ENCODE results near the gene NR0B1. TPM values are rescaled to one million over a fixed set of nuclear protein-coding genes. Genes with fewer than 3 reads are reported as not detected.

The NR0B1 gene
- total RNA-seq, 1 experiment from 2014 or later, result not detected

- H3K9me3 Mint-ChIP-seq (ENCODE audit: unreplicated experiment), result no peaks in the 10 kb centered on the region
- H3K36me3 Mint-ChIP-seq (ENCODE audit: insufficient read depth, unreplicated experiment), result no peaks in the 10 kb centered on the region
- ChIA-PET POLR2A (interaction anchor here (1.0 to 2.3 kb wide), 2 partner anchors 17 to 19 kb away, joined by 3 to 9 read pairs; no protein-coding TSS in a partner anchor), CTCF (interaction anchor here (1.1 to 1.8 kb wide), 3 partner anchors 16 to 30 kb away, joined by 3 to 5 read pairs (median 4); no protein-coding TSS in a partner anchor)
- no peak overlapping the region for H3K27ac Mint-ChIP-seq (ENCODE audit: low read depth, unreplicated experiment)
- intact Hi-C loops (cut with micrococcal nuclease), result no loop called here
- H3K4me3 Mint-ChIP-seq (ENCODE audit: unreplicated experiment), result no peak overlapping the region
- TF ChIP-seq CTCF (IDR thresholded peaks at IDR 0.05; ENCODE audit: unreplicated experiment), result no peak
- DNase-seq (ENCODE audit: unreplicated experiment), result peak; percentile 72
- BruUV-seq (replicated peaks), result no TSS peak
- H3K4me1 Mint-ChIP-seq (ENCODE audit: insufficient read depth, unreplicated experiment), result peaks cover 23% of the 10 kb centered on the region
- H3K27me3 Mint-ChIP-seq (ENCODE audit: insufficient read depth, unreplicated experiment), result peaks cover 29% of the 10 kb centered on the region
Measured at GRCh38 chrX:30302956-30303355, 6.2 kb downstream of the NR0B1 start.

GRCh38 chrX:30301963-30302362 is 7.2 kb downstream of the NR0B1 start:
- no peak overlapping the region for H3K4me3 Mint-ChIP-seq (ENCODE audit: unreplicated experiment)
- H3K36me3 Mint-ChIP-seq (ENCODE audit: insufficient read depth, unreplicated experiment), result no peaks in the 10 kb centered on the region
- no peak for TF ChIP-seq CTCF (IDR thresholded peaks at IDR 0.05; ENCODE audit: unreplicated experiment)
- H3K27me3 Mint-ChIP-seq (ENCODE audit: insufficient read depth, unreplicated experiment), result peaks cover 29% of the 10 kb centered on the region
- CTCF ChIA-PET, result interaction anchor here (0.7 to 1.8 kb wide), 7 partner anchors 12 to 202 kb away, joined by 3 to 5 read pairs (median 4); no protein-coding TSS in a partner anchor
- H3K9me3 Mint-ChIP-seq (ENCODE audit: unreplicated experiment), result no peaks in the 10 kb centered on the region
- no TSS peak for BruUV-seq (replicated peaks)
- intact Hi-C loops (cut with micrococcal nuclease), result no loop called here
- peaks cover 23% of the 10 kb centered on the region for H3K4me1 Mint-ChIP-seq (ENCODE audit: insufficient read depth, unreplicated experiment)
- H3K27ac Mint-ChIP-seq (ENCODE audit: low read depth, unreplicated experiment), result no peak overlapping the region
- DNase-seq (ENCODE audit: unreplicated experiment), result peak; percentile 58
- POLR2A ChIA-PET, result interaction anchor here (0.7 to 2.3 kb wide), 2 partner anchors 16 to 224 kb away, joined by 3 to 9 read pairs; no protein-coding TSS in a partner anchor

GRCh38 chrX:30301208-30301607 is 8.0 kb downstream of the NR0B1 start:
- DNase-seq (ENCODE audit: unreplicated experiment), result no peak
- intact Hi-C loops (cut with micrococcal nuclease), result no loop called here
- no TSS peak for BruUV-seq (replicated peaks)
- Mint-ChIP-seq H3K4me1 (ENCODE audit: insufficient read depth, unreplicated experiment) (peaks cover 23% of the 10 kb centered on the region), H3K36me3 (ENCODE audit: insufficient read depth, unreplicated experiment) (no peaks in the 10 kb centered on the region), H3K4me3 (ENCODE audit: unreplicated experiment) (no peak overlapping the region), H3K27me3 (ENCODE audit: insufficient read depth, unreplicated experiment) (peaks cover 37% of the 10 kb centered on the region), H3K9me3 (ENCODE audit: unreplicated experiment) (no peaks in the 10 kb centered on the region), H3K27ac (ENCODE audit: low read depth, unreplicated experiment) (peak overlapping the region; percentile 24)
- CTCF ChIA-PET, result interaction anchor here (0.6 to 1.8 kb wide), 8 partner anchors 14 to 213 kb away, joined by 3 to 7 read pairs (median 4); no protein-coding TSS in a partner anchor
- TF ChIP-seq CTCF (IDR thresholded peaks at IDR 0.05; ENCODE audit: unreplicated experiment), result no peak
- POLR2A ChIA-PET, result interaction anchor here (2.3 kb wide), 1 partner anchor 16 kb away, joined by 9 read pairs; no protein-coding TSS in a partner anchor

GRCh38 chrX:30296408-30297254 is 12.6 kb downstream of the NR0B1 start:
- CTCF ChIA-PET, result no interaction called here
- POLR2A ChIA-PET, result interaction anchor here (0.9 kb wide), 1 partner anchor 9 kb away, joined by 3 read pairs; no protein-coding TSS in a partner anchor
- Mint-ChIP-seq H3K4me3 (ENCODE audit: unreplicated experiment) (no peak overlapping the region), H3K27ac (ENCODE audit: low read depth, unreplicated experiment) (no peak overlapping the region), H3K4me1 (ENCODE audit: insufficient read depth, unreplicated experiment) (peaks cover 10% of the 10 kb centered on the region), H3K9me3 (ENCODE audit: unreplicated experiment) (no peaks in the 10 kb centered on the region), H3K27me3 (ENCODE audit: insufficient read depth, unreplicated experiment) (peaks cover 49% of the 10 kb centered on the region), H3K36me3 (ENCODE audit: insufficient read depth, unreplicated experiment) (no peaks in the 10 kb centered on the region)
- no peak for DNase-seq (ENCODE audit: unreplicated experiment)
- no TSS peak for BruUV-seq (replicated peaks)
- no peak for TF ChIP-seq CTCF (IDR thresholded peaks at IDR 0.05; ENCODE audit: unreplicated experiment)
- intact Hi-C loops (cut with micrococcal nuclease), result no loop called here
